ENCODE data around the gene HTR7.

The HTR7 gene

DNA sequence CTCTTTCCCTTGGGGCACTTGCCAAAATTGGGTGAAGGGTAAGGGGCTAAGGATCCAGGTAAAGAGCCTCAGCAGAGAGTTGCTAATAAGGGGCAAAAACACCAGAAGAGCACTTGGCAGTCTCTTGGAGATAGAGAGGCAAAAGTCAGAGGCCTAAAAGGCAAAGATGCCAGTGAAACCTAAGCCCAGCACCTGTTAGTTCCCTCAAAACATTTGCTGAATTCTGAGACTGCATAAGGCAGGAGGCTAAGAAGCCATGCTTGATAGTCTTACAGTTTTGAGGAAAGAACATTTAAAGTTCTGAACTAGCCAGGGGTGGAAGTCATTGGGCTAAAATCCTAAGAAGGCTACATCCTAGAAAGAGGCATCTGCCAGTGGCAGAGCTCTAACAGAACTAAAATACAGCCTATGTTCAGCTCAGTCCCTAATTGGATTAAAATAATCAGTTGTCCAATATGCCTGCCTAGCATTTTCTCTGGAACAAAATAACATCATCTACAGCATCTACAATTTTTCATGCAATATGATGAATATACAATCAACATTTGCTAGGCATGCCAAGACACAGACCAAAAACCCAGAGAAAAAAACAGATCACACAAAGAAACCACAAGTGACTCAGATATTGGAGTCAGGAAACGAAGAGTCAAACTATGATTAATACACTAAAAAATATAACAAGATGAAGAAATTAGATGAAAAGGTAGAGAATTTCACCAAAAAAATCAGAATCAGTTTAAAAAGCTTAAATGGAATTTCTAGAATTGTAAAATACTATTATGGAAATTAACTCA is 7.7 kb downstream of the HTR7 start:
- Histone ChIP-seq H3K36me3 (ENCODE audit: insufficient read depth) (no peaks in the 10 kb centered on the region), H4K20me1 (ENCODE audit: insufficient read depth) (no peaks in the 10 kb centered on the region), H2AFZ (ENCODE audit: low read depth) (no peak overlapping the region), H3K4me1 (ENCODE audit: low read depth, poor library complexity, severe bottlenecking) (no peaks in the 10 kb centered on the region), H3K27ac (no peak overlapping the region), H3K79me2 (ENCODE audit: insufficient read depth, low read depth) (no peaks in the 10 kb centered on the region), H3K27me3 (ENCODE audit: insufficient read depth, low read depth) (no peaks in the 10 kb centered on the region), H3K9ac (no peak overlapping the region), H3K4me3 (IDR thresholded peaks at IDR 0.05; ENCODE audit: insufficient read depth, low read depth, low read length) (no peak overlapping the region), H3K4me2 (no peak overlapping the region)
- TF ChIP-seq, protein P1, sequence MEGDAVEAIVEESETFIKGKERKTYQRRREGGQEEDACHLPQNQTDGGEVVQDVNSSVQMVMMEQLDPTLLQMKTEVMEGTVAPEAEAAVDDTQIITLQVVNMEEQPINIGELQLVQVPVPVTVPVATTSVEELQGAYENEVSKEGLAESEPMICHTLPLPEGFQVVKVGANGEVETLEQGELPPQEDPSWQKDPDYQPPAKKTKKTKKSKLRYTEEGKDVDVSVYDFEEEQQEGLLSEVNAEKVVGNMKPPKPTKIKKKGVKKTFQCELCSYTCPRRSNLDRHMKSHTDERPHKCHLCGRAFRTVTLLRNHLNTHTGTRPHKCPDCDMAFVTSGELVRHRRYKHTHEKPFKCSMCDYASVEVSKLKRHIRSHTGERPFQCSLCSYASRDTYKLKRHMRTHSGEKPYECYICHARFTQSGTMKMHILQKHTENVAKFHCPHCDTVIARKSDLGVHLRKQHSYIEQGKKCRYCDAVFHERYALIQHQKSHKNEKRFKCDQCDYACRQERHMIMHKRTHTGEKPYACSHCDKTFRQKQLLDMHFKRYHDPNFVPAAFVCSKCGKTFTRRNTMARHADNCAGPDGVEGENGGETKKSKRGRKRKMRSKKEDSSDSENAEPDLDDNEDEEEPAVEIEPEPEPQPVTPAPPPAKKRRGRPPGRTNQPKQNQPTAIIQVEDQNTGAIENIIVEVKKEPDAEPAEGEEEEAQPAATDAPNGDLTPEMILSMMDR (conservative IDR thresholded peaks at IDR 0.05; ENCODE audit: low read depth, low read length) = no peak

DNA sequence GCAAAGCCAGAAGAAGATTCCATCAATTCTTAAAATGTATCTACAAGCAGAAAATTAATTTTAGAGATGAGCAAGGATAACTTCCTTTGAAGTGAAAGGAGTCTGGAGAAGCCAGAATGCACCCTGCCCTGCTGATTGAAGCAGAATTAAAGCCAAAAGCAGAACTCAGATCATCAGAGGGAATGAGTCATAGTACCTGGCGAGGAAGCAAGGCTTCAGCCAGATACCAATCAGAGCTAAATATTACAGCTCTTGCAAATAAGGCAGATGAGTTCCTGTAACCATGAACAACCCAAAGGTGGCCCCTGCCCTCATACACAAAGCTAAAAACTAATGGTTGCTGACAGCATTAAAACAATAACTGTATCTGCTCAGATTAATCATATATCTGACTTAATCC is 10.4 kb downstream of the HTR7 start:
- H3K79me2 ChIP-seq (ENCODE audit: insufficient read depth, low read depth) = no peaks in the 10 kb centered on the region
- H2AFZ ChIP-seq (ENCODE audit: low read depth) = no peak overlapping the region
- TF ChIP-seq, protein P1 (conservative IDR thresholded peaks at IDR 0.05; ENCODE audit: low read depth, low read length) = no peak
- no peak overlapping the region for H3K9ac ChIP-seq
- H3K36me3 ChIP-seq (ENCODE audit: insufficient read depth) = no peaks in the 10 kb centered on the region
- H4K20me1 ChIP-seq (ENCODE audit: insufficient read depth) = no peaks in the 10 kb centered on the region
- H3K4me3 ChIP-seq (IDR thresholded peaks at IDR 0.05; ENCODE audit: insufficient read depth, low read depth, low read length) = no peak overlapping the region
- H3K4me1 ChIP-seq (ENCODE audit: low read depth, poor library complexity, severe bottlenecking) = no peaks in the 10 kb centered on the region
- no peaks in the 10 kb centered on the region for H3K27me3 ChIP-seq (ENCODE audit: insufficient read depth, low read depth)
- H3K4me2 ChIP-seq = no peak overlapping the region
- no peak overlapping the region for H3K27ac ChIP-seq

DNA sequence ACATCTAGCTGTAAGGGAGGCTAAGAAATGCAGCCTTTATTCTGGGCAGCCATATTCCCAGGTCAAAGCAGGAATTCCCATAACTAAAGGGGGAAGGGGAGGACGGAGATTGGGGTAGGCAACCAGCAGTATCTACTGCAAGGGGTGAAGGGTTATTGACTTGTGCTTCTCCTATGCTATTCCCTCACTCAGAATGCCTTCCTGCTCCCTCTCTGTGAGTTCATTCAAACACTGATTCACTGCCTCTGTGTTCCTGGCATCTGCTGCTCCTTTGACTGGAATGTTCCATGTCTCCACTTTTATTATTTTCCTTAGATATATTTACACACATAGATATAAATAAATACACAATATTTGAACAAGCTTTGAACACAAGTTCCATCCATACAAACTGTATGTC is 11.1 kb downstream of the HTR7 start:
- no peaks in the 10 kb centered on the region for H4K20me1 ChIP-seq (ENCODE audit: insufficient read depth)
- no peak overlapping the region for H3K9ac ChIP-seq
- H3K36me3 ChIP-seq (ENCODE audit: insufficient read depth) = no peaks in the 10 kb centered on the region
- H3K4me3 ChIP-seq (IDR thresholded peaks at IDR 0.05; ENCODE audit: insufficient read depth, low read depth, low read length) = no peak overlapping the region
- H3K27me3 ChIP-seq (ENCODE audit: insufficient read depth, low read depth) = no peaks in the 10 kb centered on the region
- no peaks in the 10 kb centered on the region for H3K79me2 ChIP-seq (ENCODE audit: insufficient read depth, low read depth)
- TF ChIP-seq, protein P1 (conservative IDR thresholded peaks at IDR 0.05; ENCODE audit: low read depth, low read length) = no peak
- H3K27ac ChIP-seq = no peak overlapping the region
- no peaks in the 10 kb centered on the region for H3K4me1 ChIP-seq (ENCODE audit: low read depth, poor library complexity, severe bottlenecking)
- no peak overlapping the region for H2AFZ ChIP-seq (ENCODE audit: low read depth)
- H3K4me2 ChIP-seq = no peak overlapping the region

DNA sequence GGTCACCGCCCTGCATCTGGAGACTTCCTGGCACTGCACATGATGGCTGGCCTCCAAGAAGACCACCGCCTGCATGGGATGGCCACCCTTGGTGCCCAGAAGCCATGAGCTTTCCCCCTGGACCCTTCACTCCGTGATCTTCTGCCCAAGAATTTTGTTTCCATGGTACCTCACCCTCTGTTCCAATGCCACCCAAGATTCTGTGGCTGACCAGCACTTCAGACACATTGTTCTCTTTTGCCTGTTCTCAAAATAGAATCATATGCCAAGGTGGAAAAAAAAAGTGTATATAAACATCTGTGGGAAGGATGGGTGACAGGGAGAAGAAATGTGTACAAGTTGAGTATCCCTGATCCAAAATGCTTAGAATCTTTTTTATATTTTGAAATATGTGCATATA is 12.1 kb downstream of the HTR7 start:
- Histone ChIP-seq H3K79me2 (ENCODE audit: insufficient read depth, low read depth) (no peaks in the 10 kb centered on the region), H3K36me3 (ENCODE audit: insufficient read depth) (no peaks in the 10 kb centered on the region), H3K4me1 (ENCODE audit: low read depth, poor library complexity, severe bottlenecking) (no peaks in the 10 kb centered on the region), H3K27ac (no peak overlapping the region), H3K4me3 (IDR thresholded peaks at IDR 0.05; ENCODE audit: insufficient read depth, low read depth, low read length) (no peak overlapping the region), H3K4me2 (no peak overlapping the region), H3K27me3 (ENCODE audit: insufficient read depth, low read depth) (no peaks in the 10 kb centered on the region), H4K20me1 (ENCODE audit: insufficient read depth) (no peaks in the 10 kb centered on the region), H2AFZ (ENCODE audit: low read depth) (no peak overlapping the region), H3K9ac (no peak overlapping the region)
- TF ChIP-seq, protein P1 (conservative IDR thresholded peaks at IDR 0.05; ENCODE audit: low read depth, low read length) = no peak
